Endothelial cell of hepatic sinusoid (primary cell): ENCODE data around the gene TAT.
"Not testable (repeated sequence)": the region's sequence is repeated elsewhere in the genome, so short reads cannot be mapped to it uniquely, and the experiment has no call there.

Experiments
- in situ Hi-C: cut with HindIII; loops from 2 replicates; pipeline ENCODE4 v1.10.0; 2017; ENCODE audit warnings: low sequenced_read_pairs

The TAT gene

GRCh38 chr16:71585318-71585703 is 8.4 kb upstream of the TAT start:
- in situ Hi-C loops: no loop called here

- in situ Hi-C loops: no loop called here
Observed at GRCh38 chr16:71584543-71585317, 7.8 kb upstream of the TAT start.

GRCh38 chr16:71582553-71582848 is 5.6 kb upstream of the TAT start:
- in situ Hi-C loops: not testable (repeated sequence)

- in situ Hi-C loops: no loop called here
Observed at GRCh38 chr16:71574702-71575101, 2.2 kb downstream of the TAT start.

GRCh38 chr16:71573387-71574094 is 3.4 kb downstream of the TAT start:
- in situ Hi-C loops: no loop called here

- in situ Hi-C loops: no loop called here
Observed at GRCh38 chr16:71572497-71573116, 4.3 kb downstream of the TAT start.

- in situ Hi-C loops: no loop called here
Observed at GRCh38 chr16:71570144-71570543, 6.7 kb downstream of the TAT start.

- in situ Hi-C loops: no loop called here
Observed at GRCh38 chr16:71569621-71570020, 7.3 kb downstream of the TAT start.

GRCh38 chr16:71568551-71568950 is 8.3 kb downstream of the TAT start:
- in situ Hi-C loops: no loop called here

- in situ Hi-C loops: no loop called here
Observed at GRCh38 chr16:71567931-71568330, 9.0 kb downstream of the TAT start.

- in situ Hi-C loops: no loop called here
Observed at GRCh38 chr16:71565812-71566700, 10.8 kb downstream of the TAT start.

- in situ Hi-C loops: no loop called here
Observed at GRCh38 chr16:71564335-71564967, 12.4 kb downstream of the TAT start.

GRCh38 chr16:71562552-71562951 is 14.3 kb downstream of the TAT start:
- in situ Hi-C loops: no loop called here

- in situ Hi-C loops: not testable (repeated sequence)
Observed at GRCh38 chr16:71561886-71562285, 15.0 kb downstream of the TAT start.

GRCh38 chr16:71559855-71560254 is 17.0 kb downstream of the TAT start:
- in situ Hi-C loops: loop anchor here (5.0 kb wide), 2 partner anchors 68 to 93 kb away; no protein-coding TSS in a partner anchor

- in situ Hi-C loops: loop anchor here (5.0 kb wide), 2 partner anchors 66 to 91 kb away; no protein-coding TSS in a partner anchor
Observed at GRCh38 chr16:71557954-71558582, 18.8 kb downstream of the TAT start.

- in situ Hi-C loops: loop anchor here (5.0 kb wide), 2 partner anchors 65 to 90 kb away; no protein-coding TSS in a partner anchor
Observed at GRCh38 chr16:71557299-71557698, 19.6 kb downstream of the TAT start.

- in situ Hi-C loops: loop anchor here (5.0 kb wide), 2 partner anchors 63 to 88 kb away; no protein-coding TSS in a partner anchor
Observed at GRCh38 chr16:71555230-71555891, 21.5 kb downstream of the TAT start.
